CD14-positive monocyte (primary cell): Measurements from ENCODE around the gene MBNL2. TPM values are rescaled to one million over a fixed set of nuclear protein-coding genes. Genes with fewer than 3 reads are reported as not detected.

Source experiments
- DNase-seq, 3 donors: peaks; one replicate each; pipeline ENCODE4 v3.0.0-alpha.2; 2011 to 2022
- H2AFZ ChIP-seq: 2 replicates; pipeline ENCODE4 v1.6.0; 2012; ENCODE audit warnings: mild to moderate bottlenecking, low read depth, low read length, inconsistent platforms; ENCODE audit not compliant: insufficient read depth, poor library complexity, severe bottlenecking
- H3K27ac ChIP-seq, 2 donors: 1 replicate in 1 of 2; 2 replicates in 1 of 2; pipeline ENCODE4 v1.5.1; 2012 to 2013; ENCODE audit warnings: low read length in 2 of 2, control low read depth in 1 of 2, inconsistent platforms in 1 of 2, low read depth in 1 of 2, mild to moderate bottlenecking in 1 of 2
- H3K27me3 ChIP-seq, 2 donors: one replicate each; pipeline versions ENCODE4 v1.6.0 to v1.6.1; 2011 to 2013; ENCODE audit warnings: low read length in 2 of 2; ENCODE audit not compliant: control insufficient read depth in 2 of 2, insufficient read depth in 2 of 2
- H3K36me3 ChIP-seq, 2 donors: replicated peaks in 1 of 2; 1 replicate in 1 of 2; 2 replicates in 1 of 2; pipeline versions ENCODE4 v1.5.1 to v1.6.1; 2012 to 2013; ENCODE audit warnings: low read length in 2 of 2, control low read depth in 1 of 2, inconsistent platforms in 1 of 2, mild to moderate bottlenecking in 1 of 2; ENCODE audit not compliant: insufficient read depth in 2 of 2, control insufficient read depth in 1 of 2
- H3K4me1 ChIP-seq, 2 donors: 1 replicate in 1 of 2; 2 replicates in 1 of 2; pipeline versions ENCODE4 v1.5.1 to v1.6.1; 2012 to 2013; ENCODE audit warnings: low read length in 2 of 2, control low read depth in 1 of 2, inconsistent platforms in 1 of 2, mild to moderate bottlenecking in 1 of 2, moderate library complexity in 1 of 2; ENCODE audit not compliant: insufficient read depth in 2 of 2, control insufficient read depth in 1 of 2
- H3K4me2 ChIP-seq: replicated peaks from 2 replicates; pipeline ENCODE3; 2012; ENCODE audit warnings: low read length, moderate library complexity, mild to moderate bottlenecking; ENCODE audit not compliant: poor library complexity, severe bottlenecking; ENCODE audit errors: extremely low read depth
- H3K4me3 ChIP-seq, 3 experiments: fragments of 200-600 bp in 1 of 3; sonication (generic) in 1 of 3; replicated peaks in 1 of 3; 1 replicate in 2 of 3; 2 replicates in 1 of 3; pipeline ENCODE4 v1.5.1; 2011 to 2013; ENCODE audit warnings: low read length in 3 of 3, mild to moderate bottlenecking in 3 of 3, control low read depth in 2 of 3, low read depth in 2 of 3, inconsistent platforms in 1 of 3, moderate library complexity in 1 of 3
- H3K79me2 ChIP-seq: 2 replicates; pipeline ENCODE4 v1.6.0; 2012; ENCODE audit warnings: mild to moderate bottlenecking, control low read depth, inconsistent platforms, low read length, moderate library complexity; ENCODE audit not compliant: insufficient read depth
- H3K9ac ChIP-seq: 2 replicates; pipeline ENCODE4 v1.6.0; 2017; ENCODE audit warnings: low read length, mild to moderate bottlenecking; ENCODE audit not compliant: insufficient read depth, poor library complexity, severe bottlenecking
- H3K9me3 ChIP-seq, 2 donors: replicated peaks in 1 of 2; 1 replicate in 1 of 2; 2 replicates in 1 of 2; pipeline versions ENCODE4 v1.5.1 to v1.6.1; 2012 to 2013; ENCODE audit warnings: low read length in 2 of 2, control low read depth in 1 of 2; ENCODE audit not compliant: control insufficient read depth in 1 of 2, insufficient read depth in 1 of 2
- H4K20me1 ChIP-seq: 2 replicates; pipeline ENCODE4 v1.6.0; 2012; ENCODE audit warnings: mild to moderate bottlenecking, low read length, control low read depth, moderate library complexity; ENCODE audit not compliant: insufficient read depth
- H3K27ac Mint-ChIP-seq, 7 donors: one replicate each; pipeline ENCODE4 v1.8.0; 2020; ENCODE audit warnings: mild to moderate bottlenecking in 7 of 7, mixed read lengths in 7 of 7, moderate library complexity in 6 of 7, inconsistent platforms in 2 of 7
- H3K27me3 Mint-ChIP-seq, 3 donors: one replicate each; pipeline ENCODE4 v1.8.0; 2021 to 2022; ENCODE audit warnings: low read depth in 3 of 3, mild to moderate bottlenecking in 3 of 3, mixed read lengths in 3 of 3, moderate library complexity in 3 of 3, inconsistent platforms in 1 of 3
- H3K36me3 Mint-ChIP-seq, 2 donors: one replicate each; pipeline ENCODE4 v1.8.0; 2020; ENCODE audit warnings: mixed read lengths in 2 of 2, inconsistent platforms in 1 of 2, mild to moderate bottlenecking in 1 of 2
- H3K4me1 Mint-ChIP-seq: one replicate; pipeline ENCODE4 v1.8.0; 2020; ENCODE audit warnings: mild to moderate bottlenecking, mixed read lengths
- H3K4me3 Mint-ChIP-seq, 2 donors: one replicate each; pipeline ENCODE4 v1.8.0; 2020; ENCODE audit warnings: mild to moderate bottlenecking in 2 of 2, mixed read lengths in 2 of 2, moderate library complexity in 1 of 2
- H3K9me3 Mint-ChIP-seq, 7 donors: one replicate each; pipeline ENCODE4 v1.8.0; 2020 to 2022; ENCODE audit warnings: mixed read lengths in 7 of 7, mild to moderate bottlenecking in 6 of 7, moderate library complexity in 6 of 7, inconsistent platforms in 2 of 7
- CTCF ChIP-seq: fragments of 200-600 bp; IDR thresholded peaks from one replicate; pipeline ENCODE4 v1.8.0; 2022; ENCODE audit warnings: antibody characterized with exemption, mild to moderate bottlenecking
- intact Hi-C, 2 donors: fragments of 100-400 bp; cut with micrococcal nuclease; formaldehyde crosslinking; loops; one replicate each; pipeline versions ENCODE4 v1.15.0 to v1.15.1; 2023
- polyA plus RNA-seq, 3 donors: library from polyadenylated mRNA; depleted of rRNA in 1 of 3; unstranded in 2 of 3; stranded (reverse) in 1 of 3; fragments of 300-500 nt in 2 of 3; fragments of >200 nt in 1 of 3; fragmentation: Illumina TruSeq in 2 of 3; gene quantifications; 1 replicate in 2 of 3; 2 replicates in 1 of 3; pipeline ENCODE4 v1.2.3, GENCODE V29; 2012 to 2021
- small RNA-seq: library from RNA; depleted of rRNA; stranded (forward); fragments of <200 nt; gene quantifications from one replicate; pipeline ENCODE3, GENCODE V24; 2012; ENCODE audit warnings: low read depth; ENCODE audit not compliant: insufficient read length

Gene MBNL2
- polyA plus RNA-seq, 3 donors: 8.5 to 15.5 (median 13.4) TPM

- H3K36me3 Mint-ChIP-seq: peaks cover 11 to 13% of the 10 kb centered on the region in 2 donors
- Histone ChIP-seq H2AFZ (no peak overlapping the region), H3K9ac (no peak overlapping the region), H4K20me1 (peaks cover 5% of the 10 kb centered on the region), H3K4me3 (no peak overlapping the region), H3K4me2 (no peak overlapping the region), H3K4me1 (peaks cover 0 to 3% of the 10 kb centered on the region in 2 donors), H3K27me3 (no peaks in the 10 kb centered on the region), H3K36me3 (peaks cover 4 to 8% of the 10 kb centered on the region in 2 donors), H3K9me3 (no peaks in the 10 kb centered on the region), H3K27ac (no peak overlapping the region), H3K79me2 (peaks cover 22% of the 10 kb centered on the region)
- intact Hi-C loops: no loop called here
- H3K4me1 Mint-ChIP-seq: peaks cover 6% of the 10 kb centered on the region
- DNase-seq: no peak
- peak overlapping the region in 1 of 7 donors; percentile 25 for H3K27ac Mint-ChIP-seq
- TF ChIP-seq CTCF: no peak
- H3K27me3 Mint-ChIP-seq: peaks cover 0 to under 1% (median 0%) of the 10 kb centered on the region in 3 donors
- peaks cover 0 to under 1% (median 0%) of the 10 kb centered on the region in 7 donors for H3K9me3 Mint-ChIP-seq
- H3K4me3 Mint-ChIP-seq: no peak overlapping the region
These were observed 219.2 kb downstream of the MBNL2 start for GRCh38 chr13:97441368-97441767.

Small RNAs within 50 kb of the gene (small RNA-seq; reads per million reads assigned to genes)
- not detected for gene AL442067.1
- not detected for gene RNA5SP37

Other genes with a start within 250 kb of the MBNL2 start
- gene OXGR1, start 227.9 kb upstream of the MBNL2 start, polyA plus RNA-seq: under 1 TPM in 2 of 3 donors, not detected in 1; 0.22 to 0.27 TPM
- 1 to 10 TPM; 2.3 to 5.3 (median 4.5) TPM for gene RAP2A, start 211.8 kb downstream of the MBNL2 start, polyA plus RNA-seq